H9 (cell line): Measurements from ENCODE around the gene CFAP107. TPM values are rescaled to one million over a fixed set of nuclear protein-coding genes. Genes with fewer than 3 reads are reported as not detected.

Experiments used
- DNase-seq: peaks from one replicate; pipeline ENCODE4 v3.0.0-alpha.2; 2017
- H2AFZ ChIP-seq: one replicate; pipeline ENCODE4 v1.6.1; 2013; ENCODE audit warnings: mild to moderate bottlenecking, low read length, control low read depth, moderate library complexity
- H2AK5ac ChIP-seq: 2 replicates; pipeline ENCODE4 v1.6.1; 2013; ENCODE audit warnings: low read length, control low read depth, mixed read lengths; ENCODE audit not compliant: insufficient read length
- H2BK120ac ChIP-seq: one replicate; pipeline ENCODE4 v1.6.1; 2013; ENCODE audit warnings: low read depth, mild to moderate bottlenecking, low read length, control low read depth, inconsistent platforms; ENCODE audit not compliant: poor library complexity, severe bottlenecking
- H2BK12ac ChIP-seq: 2 replicates; pipeline ENCODE4 v1.6.1; 2013; ENCODE audit warnings: low read length, control low read depth, mixed read lengths, low read depth; ENCODE audit not compliant: insufficient read length
- H2BK15ac ChIP-seq: 2 replicates; pipeline ENCODE4 v1.6.1; 2013; ENCODE audit warnings: low read depth, low read length, control low read depth
- H2BK20ac ChIP-seq: one replicate; pipeline ENCODE4 v1.6.1; 2013; ENCODE audit warnings: low read depth, mild to moderate bottlenecking, low read length, control low read depth, inconsistent platforms; ENCODE audit not compliant: poor library complexity, severe bottlenecking
- H2BK5ac ChIP-seq: 2 replicates; pipeline ENCODE4 v1.6.1; 2013; ENCODE audit warnings: low read length, control low read depth, mixed read lengths; ENCODE audit not compliant: insufficient read length
- H3K14ac ChIP-seq: 2 replicates; pipeline ENCODE4 v1.6.1; 2013; ENCODE audit warnings: low read length, control low read depth; ENCODE audit not compliant: insufficient read depth
- H3K18ac ChIP-seq: 2 replicates; pipeline ENCODE4 v1.6.1; 2013; ENCODE audit warnings: low read depth, mild to moderate bottlenecking, mixed read lengths, low read length, control low read depth; ENCODE audit not compliant: insufficient read length
- H3K23ac ChIP-seq: 2 replicates; pipeline ENCODE4 v1.6.1; 2013; ENCODE audit warnings: low read length, control low read depth, mixed read lengths, low read depth; ENCODE audit not compliant: insufficient read length
- H3K23me2 ChIP-seq: 2 replicates; pipeline ENCODE4 v1.6.1; 2013; ENCODE audit warnings: low read depth, mild to moderate bottlenecking, mixed read lengths, low read length, control low read depth; ENCODE audit not compliant: insufficient read length, poor library complexity, severe bottlenecking
- H3K27ac ChIP-seq: 2 replicates; pipeline ENCODE4 v1.5.1; 2013; ENCODE audit warnings: low read length, control low read depth, mixed read lengths, low read depth; ENCODE audit not compliant: insufficient read length
- H3K27me3 ChIP-seq: 2 replicates; pipeline ENCODE4 v1.6.1; 2013; ENCODE audit warnings: low read length, control low read depth, inconsistent platforms; ENCODE audit not compliant: insufficient read depth
- H3K4ac ChIP-seq: 2 replicates; pipeline ENCODE4 v1.6.1; 2013; ENCODE audit warnings: low read depth, mild to moderate bottlenecking, control low read depth, inconsistent platforms, low read length, moderate library complexity
- H3K4me1 ChIP-seq: 2 replicates; pipeline ENCODE4 v1.6.1; 2013; ENCODE audit warnings: low read length, control low read depth, inconsistent platforms; ENCODE audit not compliant: insufficient read depth
- H3K4me2 ChIP-seq: 2 replicates; pipeline ENCODE4 v1.6.1; 2013; ENCODE audit warnings: low read length, control low read depth, mixed read lengths; ENCODE audit not compliant: insufficient read length, insufficient read depth
- H3K56ac ChIP-seq: 2 replicates; pipeline ENCODE4 v1.6.1; 2013; ENCODE audit warnings: low read depth, mild to moderate bottlenecking, mixed read lengths, low read length, control low read depth; ENCODE audit not compliant: insufficient read length
- H3K79me1 ChIP-seq: 2 replicates; pipeline ENCODE4 v1.6.1; 2013; ENCODE audit warnings: low read depth, mild to moderate bottlenecking, moderate library complexity, low read length, control low read depth, inconsistent platforms; ENCODE audit not compliant: insufficient read depth, poor library complexity, severe bottlenecking
- H3K79me2 ChIP-seq: 2 replicates; pipeline ENCODE4 v1.6.1; 2013; ENCODE audit warnings: low read length, control low read depth, inconsistent platforms; ENCODE audit not compliant: insufficient read depth
- H3K9ac ChIP-seq: 2 replicates; pipeline ENCODE4 v1.6.1; 2013; ENCODE audit warnings: low read length, control low read depth, mixed read lengths; ENCODE audit not compliant: insufficient read length; ENCODE audit errors: extremely low read depth
- H3K9me3 ChIP-seq: one replicate; pipeline ENCODE4 v1.6.1; 2013; ENCODE audit warnings: low read depth, low read length, inconsistent platforms; ENCODE audit not compliant: control insufficient read depth
- H3T11ph ChIP-seq: one replicate; pipeline ENCODE4 v1.6.1; 2013; ENCODE audit warnings: mild to moderate bottlenecking, low read length, control low read depth, inconsistent platforms
- H4K20me1 ChIP-seq: one replicate; pipeline ENCODE4 v1.6.1; 2013; ENCODE audit not compliant: control insufficient read depth, insufficient read length, insufficient read depth
- H4K5ac ChIP-seq: 2 replicates; pipeline ENCODE4 v1.6.1; 2013; ENCODE audit warnings: low read depth, mild to moderate bottlenecking, mixed read lengths, low read length, control low read depth; ENCODE audit not compliant: insufficient read length
- H4K8ac ChIP-seq: replicated peaks from 2 replicates; pipeline ENCODE4 v1.6.1; 2013; ENCODE audit warnings: low read length, control low read depth, mixed read lengths, low read depth; ENCODE audit not compliant: insufficient read length
- H4K91ac ChIP-seq: 2 replicates; pipeline ENCODE4 v1.6.1; 2013; ENCODE audit warnings: low read depth, mild to moderate bottlenecking, moderate library complexity, mixed read lengths, low read length, control low read depth; ENCODE audit not compliant: insufficient read length
- H3K27ac Mint-ChIP-seq, 3 experiments: 2 replicates in 2 of 3; 3 replicates in 1 of 3; pipeline ENCODE4 v1.8.0; 2020 to 2021; ENCODE audit warnings: mixed read lengths in 3 of 3, mild to moderate bottlenecking in 1 of 3, moderate library complexity in 1 of 3
- H3K27me3 Mint-ChIP-seq: 2 replicates; pipeline ENCODE4 v1.8.0; 2021; ENCODE audit warnings: low read depth, mild to moderate bottlenecking, moderate library complexity, mixed read lengths
- H3K36me3 Mint-ChIP-seq, 3 experiments: 2 replicates in 2 of 3; 3 replicates in 1 of 3; pipeline ENCODE4 v1.8.0; 2020 to 2021; ENCODE audit warnings: low read depth in 3 of 3, mixed read lengths in 3 of 3; ENCODE audit not compliant: insufficient read depth in 1 of 3
- H3K4me1 Mint-ChIP-seq, 2 experiments: 2 replicates each; pipeline ENCODE4 v1.8.0; 2020; ENCODE audit warnings: mixed read lengths in 2 of 2
- H3K4me3 Mint-ChIP-seq, 2 experiments: 2 replicates in 1 of 2; 3 replicates in 1 of 2; pipeline ENCODE4 v1.8.0; 2020 to 2021; ENCODE audit warnings: mild to moderate bottlenecking in 2 of 2, mixed read lengths in 2 of 2, moderate library complexity in 1 of 2
- H3K9me3 Mint-ChIP-seq, 2 experiments: 2 replicates in 1 of 2; 3 replicates in 1 of 2; pipeline ENCODE4 v1.8.0; 2020; ENCODE audit warnings: mild to moderate bottlenecking in 2 of 2, mixed read lengths in 2 of 2, moderate library complexity in 1 of 2
- CTCF ChIP-seq: fragments of 200-600 bp; sonication (generic); conservative IDR thresholded peaks from 3 replicates; pipeline ENCODE4 v1.8.0; 2021; ENCODE audit warnings: antibody characterized with exemption, mild to moderate bottlenecking
- WGBS: extraction: QIAGEN DNeasy Blood & Tissue Kit; methylation state at CpG from one replicate; pipeline ENCODE4 v1.1.7; 2013; ENCODE audit warnings: missing lambda C conversion rate, low lambda C conversion rate, mixed read lengths; ENCODE audit not compliant: insufficient read length; ENCODE audit errors: extremely low coverage; 5-methylcytosine and 5-hydroxymethylcytosine counted together
- total RNA-seq: library from RNA; stranded (reverse); gene quantifications from 2 replicates; pipeline ENCODE4 v1.2.1, GENCODE V29; 2021

CFAP107 gene
- total RNA-seq, 1 experiment from 2014 or later: not detected

GRCh38 chr1:12762766-12763165 is 16.8 kb downstream of the CFAP107 start:
- no peaks in the 10 kb centered on the region for H4K20me1 ChIP-seq
- H3K79me1 ChIP-seq: no peaks in the 10 kb centered on the region
- no peak overlapping the region for H2BK15ac ChIP-seq
- H2BK5ac ChIP-seq: no peak overlapping the region
- no peak for DNase-seq
- no peak overlapping the region for H3K4me2 ChIP-seq
- no CpG with 5 or more reads among the region's 7 CpGs for WGBS
- H3K23ac ChIP-seq: no peak overlapping the region
- no peak overlapping the region for H3K56ac ChIP-seq
- H3K9me3 ChIP-seq: no peaks in the 10 kb centered on the region
- no peak for TF ChIP-seq CTCF
- H2BK20ac ChIP-seq: no peak overlapping the region
- no peak overlapping the region for H3K9ac ChIP-seq
- no peaks in the 10 kb centered on the region for H3K23me2 ChIP-seq
- H3K4me1 ChIP-seq: no peaks in the 10 kb centered on the region
- Mint-ChIP-seq H3K27ac (no peak overlapping the region; a peak in 1 of 7 replicates), H3K9me3 (peaks cover 0 to under 1% of the 10 kb centered on the region in 2 experiments; a peak in 2 of 5 replicates), H3K4me3 (no peak overlapping the region), H3K36me3 (no peaks in the 10 kb centered on the region), H3K27me3 (peaks cover 12% of the 10 kb centered on the region), H3K4me1 (peaks cover 0 to 6% of the 10 kb centered on the region in 2 experiments; a peak in 1 of 4 replicates)
- no peak overlapping the region for H2AFZ ChIP-seq
- no peak overlapping the region for H3K14ac ChIP-seq
- no peaks in the 10 kb centered on the region for H3K27me3 ChIP-seq
- H3T11ph ChIP-seq: no peak overlapping the region
- H4K5ac ChIP-seq: no peak overlapping the region
- no peak overlapping the region for H2BK12ac ChIP-seq
- no peak overlapping the region for H3K4ac ChIP-seq
- no peak overlapping the region for H4K8ac ChIP-seq
- H3K18ac ChIP-seq: no peak overlapping the region
- no peak overlapping the region for H3K27ac ChIP-seq
- no peak overlapping the region for H2BK120ac ChIP-seq
- no peak overlapping the region for H2AK5ac ChIP-seq
- H4K91ac ChIP-seq: no peak overlapping the region
- H3K79me2 ChIP-seq: no peaks in the 10 kb centered on the region
